ENCODE results near the gene CNNM4. TPM values are rescaled to one million over a fixed set of nuclear protein-coding genes. Genes with fewer than 3 reads are reported as not detected.

The CNNM4 gene
- total and polyA plus RNA-seq, 2 donors: 2.4 to 3.1 TPM

DNA sequence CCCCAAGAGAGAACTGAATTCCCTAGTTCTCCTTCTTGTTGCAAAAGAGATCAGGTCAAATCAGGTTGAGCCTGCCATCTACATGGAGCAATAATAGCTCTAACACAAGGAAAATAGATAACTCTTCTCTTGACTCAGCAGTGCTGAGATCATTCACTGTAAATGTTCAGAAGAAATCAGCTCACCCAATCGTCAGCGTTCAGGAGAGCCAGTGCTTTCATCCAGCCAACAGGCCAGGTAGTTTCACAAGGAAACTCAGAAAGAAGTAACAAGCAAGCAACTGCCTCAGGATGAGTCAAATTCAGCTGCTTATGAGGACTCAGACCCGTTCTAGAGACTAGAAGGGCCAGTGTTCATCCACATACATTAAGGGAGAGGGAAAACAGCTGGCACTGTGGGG is 26.8 kb upstream of the CNNM4 start:
- DNase-seq (ENCODE audit: low read depth in 6 of 9, low spot score in 9 of 9): no peak
- H3K27me3 ChIP-seq (ENCODE audit: control insufficient read depth in 2 of 2, insufficient read depth in 1 of 2, low read length in 1 of 2): no peaks in the 10 kb centered on the region
- H3K4me1 ChIP-seq (ENCODE audit: control insufficient read depth in 2 of 2, insufficient read depth in 2 of 2, low read length in 2 of 2): peaks cover 0 to 2% of the 10 kb centered on the region in 2 donors
- H3K4me3 ChIP-seq (ENCODE audit: low read length in 2 of 2): no peak overlapping the region
- peaks cover 47 to 72% of the 10 kb centered on the region in 2 donors for H3K36me3 ChIP-seq (ENCODE audit: control insufficient read depth in 2 of 2, insufficient read depth in 2 of 2, low read length in 1 of 2)
- no peak overlapping the region for H3K27ac ChIP-seq (ENCODE audit: low read depth in 1 of 2, low read length in 1 of 2)
- WGBS: 98% methylated on average over 3 of the region's 3 CpGs
- H3K9me3 ChIP-seq (ENCODE audit: control insufficient read depth in 2 of 2, insufficient read depth in 1 of 2, low read length in 1 of 2): no peaks in the 10 kb centered on the region

DNA sequence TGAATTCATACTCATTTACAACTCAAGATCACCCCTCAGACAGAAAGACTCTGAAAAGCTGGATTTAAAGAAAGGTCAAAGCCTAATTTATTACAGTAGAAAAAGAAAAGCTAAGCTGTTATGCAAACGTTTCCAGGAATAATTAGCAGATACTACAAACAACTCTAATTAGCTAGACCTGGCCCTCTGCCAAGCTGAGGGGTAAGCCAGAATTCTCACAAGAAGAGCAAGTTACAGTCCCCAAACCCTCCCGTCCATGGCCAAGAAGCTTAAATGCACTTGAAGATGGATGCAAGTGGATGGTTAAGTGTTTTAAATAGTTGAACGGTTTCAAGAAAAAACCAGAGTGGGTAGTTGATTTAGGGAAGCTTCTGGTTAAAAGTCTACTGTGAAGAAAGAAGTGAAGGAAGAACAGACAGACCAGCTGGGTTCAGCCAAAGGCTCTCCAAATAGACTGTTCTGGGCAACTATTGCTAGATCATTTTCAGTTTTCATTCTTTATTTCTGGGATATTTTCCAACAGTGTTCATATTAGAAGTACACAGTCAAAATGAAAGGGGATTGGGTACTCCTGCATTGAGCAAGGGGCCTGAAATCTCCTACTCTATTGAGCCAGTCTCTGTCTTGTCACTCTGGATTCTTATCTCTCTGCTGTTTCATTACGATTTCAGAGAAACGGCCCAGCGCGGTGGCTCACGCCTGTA is 25.7 kb upstream of the CNNM4 start:
- 96% methylated on average over 8 of the region's 8 CpGs for WGBS
- Histone ChIP-seq H3K4me3 (ENCODE audit: low read length in 2 of 2) (no peak overlapping the region), H3K27ac (ENCODE audit: low read depth in 1 of 2, low read length in 1 of 2) (no peak overlapping the region), H3K9me3 (ENCODE audit: control insufficient read depth in 2 of 2, insufficient read depth in 1 of 2, low read length in 1 of 2) (no peaks in the 10 kb centered on the region), H3K4me1 (ENCODE audit: control insufficient read depth in 2 of 2, insufficient read depth in 2 of 2, low read length in 2 of 2) (peaks cover 0 to 8% of the 10 kb centered on the region in 2 donors), H3K36me3 (ENCODE audit: control insufficient read depth in 2 of 2, insufficient read depth in 2 of 2, low read length in 1 of 2) (peaks cover 47 to 66% of the 10 kb centered on the region in 2 donors), H3K27me3 (ENCODE audit: control insufficient read depth in 2 of 2, insufficient read depth in 1 of 2, low read length in 1 of 2) (no peaks in the 10 kb centered on the region)
- no peak for DNase-seq (ENCODE audit: low read depth in 6 of 9, low spot score in 9 of 9)

DNA sequence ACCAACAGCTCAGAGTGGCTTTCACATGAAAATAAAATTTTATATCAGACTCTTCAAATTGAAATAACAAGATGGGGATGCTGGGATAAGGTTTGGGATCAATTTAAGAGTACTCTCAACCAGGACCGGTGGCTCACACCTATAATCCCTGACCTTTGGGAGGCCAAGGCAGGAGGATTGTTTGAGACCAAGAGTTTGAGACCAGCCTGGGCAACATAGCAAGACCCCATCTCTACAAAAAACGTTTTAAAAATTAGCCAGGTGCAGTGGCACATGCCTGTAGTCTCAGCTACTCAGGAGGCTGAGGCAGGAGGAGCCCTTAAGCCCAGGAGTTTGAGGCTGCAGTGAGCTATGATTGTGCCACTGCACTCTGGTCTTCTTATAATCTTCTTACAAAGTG is 23.5 kb upstream of the CNNM4 start:
- Histone ChIP-seq H3K4me1 (ENCODE audit: control insufficient read depth in 2 of 2, insufficient read depth in 2 of 2, low read length in 2 of 2) (peaks cover 0 to 8% of the 10 kb centered on the region in 2 donors), H3K36me3 (ENCODE audit: control insufficient read depth in 2 of 2, insufficient read depth in 2 of 2, low read length in 1 of 2) (peaks cover 31 to 46% of the 10 kb centered on the region in 2 donors), H3K9me3 (ENCODE audit: control insufficient read depth in 2 of 2, insufficient read depth in 1 of 2, low read length in 1 of 2) (no peaks in the 10 kb centered on the region), H3K27me3 (ENCODE audit: control insufficient read depth in 2 of 2, insufficient read depth in 1 of 2, low read length in 1 of 2) (no peaks in the 10 kb centered on the region), H3K4me3 (ENCODE audit: low read length in 2 of 2) (no peak overlapping the region), H3K27ac (ENCODE audit: low read depth in 1 of 2, low read length in 1 of 2) (no peak overlapping the region)
- WGBS: 95% methylated on average over 2 of the region's 2 CpGs
- DNase-seq (ENCODE audit: low read depth in 6 of 9, low spot score in 9 of 9): no peak

DNA sequence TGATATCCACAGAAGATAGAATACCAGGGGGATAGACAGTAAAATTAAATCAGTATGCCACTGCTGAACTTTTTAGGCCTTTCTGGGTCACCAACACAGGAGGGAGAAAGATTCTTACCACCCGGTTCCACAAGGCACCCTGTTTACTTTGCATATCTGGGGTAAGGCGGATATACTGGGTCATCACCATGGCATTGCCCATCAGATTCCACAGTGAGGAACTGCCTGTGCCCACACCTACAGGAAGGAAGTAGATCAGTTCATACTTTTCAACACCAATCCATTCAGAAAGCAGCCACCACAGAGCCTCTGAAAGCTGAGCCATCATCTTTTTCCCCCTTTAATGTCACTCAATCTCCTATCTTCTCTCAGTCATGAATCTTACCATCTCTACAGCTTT is 22.9 kb upstream of the CNNM4 start:
- H3K36me3 ChIP-seq (ENCODE audit: control insufficient read depth in 2 of 2, insufficient read depth in 2 of 2, low read length in 1 of 2): peaks cover 29 to 42% of the 10 kb centered on the region in 2 donors
- DNase-seq (ENCODE audit: low read depth in 6 of 9, low spot score in 9 of 9): no peak
- no peaks in the 10 kb centered on the region for H3K27me3 ChIP-seq (ENCODE audit: control insufficient read depth in 2 of 2, insufficient read depth in 1 of 2, low read length in 1 of 2)
- H3K4me3 ChIP-seq (ENCODE audit: low read length in 2 of 2): no peak overlapping the region
- H3K27ac ChIP-seq (ENCODE audit: low read depth in 1 of 2, low read length in 1 of 2): no peak overlapping the region
- 92% methylated on average over 2 of the region's 2 CpGs for WGBS
- peaks cover 0 to 8% of the 10 kb centered on the region in 2 donors for H3K4me1 ChIP-seq (ENCODE audit: control insufficient read depth in 2 of 2, insufficient read depth in 2 of 2, low read length in 2 of 2)
- H3K9me3 ChIP-seq (ENCODE audit: control insufficient read depth in 2 of 2, insufficient read depth in 1 of 2, low read length in 1 of 2): no peaks in the 10 kb centered on the region

DNA sequence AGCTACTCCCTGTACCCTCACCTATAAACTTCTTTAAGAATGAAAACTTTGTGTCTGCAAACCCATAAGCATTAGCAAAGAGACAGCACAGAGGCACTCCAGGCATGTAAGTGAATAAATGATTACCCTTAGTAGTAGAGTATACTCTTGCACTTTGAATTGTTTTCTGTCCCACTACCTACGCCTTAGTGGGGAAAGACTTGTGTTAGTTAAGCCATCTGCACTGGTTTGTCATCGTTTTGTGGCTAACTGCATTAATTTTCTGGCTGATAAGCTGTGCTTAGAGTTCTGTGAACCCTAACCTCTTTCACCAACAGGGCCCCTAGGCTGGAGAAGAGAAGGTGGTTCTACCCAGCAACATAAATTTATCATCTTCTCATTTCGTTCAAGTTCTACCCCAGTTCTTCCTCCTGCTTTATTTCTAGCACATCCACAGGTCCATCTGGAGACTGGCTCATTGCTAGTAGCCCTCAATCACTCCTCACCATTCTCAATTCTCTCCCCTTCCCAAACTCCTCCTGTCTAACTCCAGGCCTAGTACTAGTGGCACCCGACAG is 21.5 kb upstream of the CNNM4 start:
- WGBS: 43% methylated on average over 4 of the region's 4 CpGs
- no peaks in the 10 kb centered on the region for H3K9me3 ChIP-seq (ENCODE audit: control insufficient read depth in 2 of 2, insufficient read depth in 1 of 2, low read length in 1 of 2)
- H3K4me1 ChIP-seq (ENCODE audit: control insufficient read depth in 2 of 2, insufficient read depth in 2 of 2, low read length in 2 of 2): peaks cover 0 to 8% of the 10 kb centered on the region in 2 donors
- H3K27ac ChIP-seq (ENCODE audit: low read depth in 1 of 2, low read length in 1 of 2): peak overlapping the region in 1 of 2 donors; percentile 72
- DNase-seq (ENCODE audit: low read depth in 6 of 9, low spot score in 9 of 9): peak in 1 of 9 donors; percentile 6
- H3K27me3 ChIP-seq (ENCODE audit: control insufficient read depth in 2 of 2, insufficient read depth in 1 of 2, low read length in 1 of 2): no peaks in the 10 kb centered on the region
- peaks cover 16 to 29% of the 10 kb centered on the region in 2 donors for H3K36me3 ChIP-seq (ENCODE audit: control insufficient read depth in 2 of 2, insufficient read depth in 2 of 2, low read length in 1 of 2)
- H3K4me3 ChIP-seq (ENCODE audit: low read length in 2 of 2): peak overlapping the region; percentile 58 to 80

DNA sequence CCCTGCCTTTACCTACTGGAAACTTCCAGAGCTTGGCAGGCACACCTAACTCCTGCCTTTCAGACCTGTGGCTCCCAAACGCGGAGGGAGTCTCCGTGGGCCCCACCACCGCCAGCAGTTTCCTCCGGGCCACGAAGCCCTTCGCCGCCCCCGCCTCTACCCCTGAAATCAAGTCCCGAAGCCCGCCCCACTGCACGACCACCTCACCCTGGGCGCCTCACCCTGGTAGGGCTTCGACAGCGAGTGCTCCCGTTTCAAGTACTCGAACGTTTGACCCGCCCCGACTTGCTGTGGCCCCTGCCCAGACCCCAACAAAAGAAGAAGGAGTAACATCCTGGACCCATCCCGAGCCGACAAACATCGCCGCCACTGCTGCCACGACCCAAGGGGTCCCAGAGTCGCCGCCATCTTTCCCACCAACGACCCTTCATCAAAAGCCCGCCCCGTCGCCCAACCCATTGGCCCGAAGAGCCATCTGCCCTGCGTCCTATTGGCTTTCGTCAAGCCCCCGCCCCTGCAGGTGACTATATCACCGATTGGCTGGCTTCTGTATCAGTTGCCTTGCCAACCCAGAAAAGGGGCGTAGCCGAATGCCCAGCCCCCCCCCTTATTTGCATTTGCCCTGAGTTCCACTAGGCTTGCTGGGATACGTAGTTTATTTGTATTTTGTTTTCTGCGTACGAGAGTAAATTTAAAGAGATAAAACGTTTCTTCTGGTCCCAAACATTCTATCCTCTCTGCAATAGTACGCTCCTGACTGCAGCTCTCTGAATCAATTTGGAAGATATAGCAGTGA is 20.9 kb upstream of the CNNM4 start, which contains the start of gene LMAN2L:
Gene LMAN2L, minus strand, starts transcription at position 432 of the 796 bp plus-strand sequence. Its CDS starts 24 bp downstream, at position 408.
- H3K9me3 ChIP-seq (ENCODE audit: control insufficient read depth in 2 of 2, insufficient read depth in 1 of 2, low read length in 1 of 2): no peaks in the 10 kb centered on the region
- WGBS: under 1% methylated on average over 43 of the region's 43 CpGs
- peak within 1 kb of the TSS; percentile 58 to 80 for H3K4me3 ChIP-seq (ENCODE audit: low read length in 2 of 2)
- peak within 1 kb of the TSS; percentile 11 to 72 for H3K27ac ChIP-seq (ENCODE audit: low read depth in 1 of 2, low read length in 1 of 2)
- H3K27me3 ChIP-seq (ENCODE audit: control insufficient read depth in 2 of 2, insufficient read depth in 1 of 2, low read length in 1 of 2): no peaks in the 10 kb centered on the region
- H3K36me3 ChIP-seq (ENCODE audit: control insufficient read depth in 2 of 2, insufficient read depth in 2 of 2, low read length in 1 of 2): peaks cover 11 to 22% of the 10 kb centered on the region in 2 donors
- peak; percentile 91 to 99 (median 96) for DNase-seq (ENCODE audit: low read depth in 6 of 9, low spot score in 9 of 9)
- peaks cover 0 to 8% of the 10 kb centered on the region in 2 donors for H3K4me1 ChIP-seq (ENCODE audit: control insufficient read depth in 2 of 2, insufficient read depth in 2 of 2, low read length in 2 of 2)

DNA sequence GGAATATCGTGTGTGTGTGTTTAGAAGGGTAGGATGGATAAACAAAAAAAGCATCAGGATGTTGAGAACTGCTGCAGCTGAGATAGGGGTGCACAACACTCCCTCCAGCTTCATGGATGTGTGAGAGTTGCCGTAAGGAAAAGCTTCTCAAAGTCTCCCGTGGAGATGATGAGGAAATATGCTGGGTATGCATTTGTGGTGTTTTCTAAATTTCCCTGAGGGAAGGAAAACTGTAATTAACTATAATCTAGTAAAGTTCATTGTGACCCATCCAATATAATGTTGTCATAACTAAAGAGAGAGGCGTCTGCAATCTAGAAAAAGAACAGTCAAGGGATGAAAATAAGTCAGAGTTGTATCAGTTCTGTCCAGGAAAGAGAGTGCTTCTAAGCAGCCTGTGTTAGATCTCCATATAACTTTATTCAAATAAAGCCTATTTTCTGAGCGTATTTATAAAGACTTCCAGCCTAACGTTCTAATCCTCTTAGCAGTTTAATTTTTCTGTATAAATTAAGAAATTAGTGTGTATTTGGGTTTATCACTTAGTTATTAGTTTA is 13.6 kb upstream of the CNNM4 start:
- H3K27me3 ChIP-seq (ENCODE audit: control insufficient read depth in 2 of 2, insufficient read depth in 1 of 2, low read length in 1 of 2): no peaks in the 10 kb centered on the region
- no peaks in the 10 kb centered on the region for H3K36me3 ChIP-seq (ENCODE audit: control insufficient read depth in 2 of 2, insufficient read depth in 2 of 2, low read length in 1 of 2)
- WGBS: 95% methylated on average over 6 of the region's 6 CpGs
- H3K27ac ChIP-seq (ENCODE audit: low read depth in 1 of 2, low read length in 1 of 2): no peak overlapping the region
- H3K4me3 ChIP-seq (ENCODE audit: low read length in 2 of 2): no peak overlapping the region
- H3K4me1 ChIP-seq (ENCODE audit: control insufficient read depth in 2 of 2, insufficient read depth in 2 of 2, low read length in 2 of 2): no peaks in the 10 kb centered on the region
- H3K9me3 ChIP-seq (ENCODE audit: control insufficient read depth in 2 of 2, insufficient read depth in 1 of 2, low read length in 1 of 2): no peaks in the 10 kb centered on the region
- DNase-seq (ENCODE audit: low read depth in 6 of 9, low spot score in 9 of 9): no peak

DNA sequence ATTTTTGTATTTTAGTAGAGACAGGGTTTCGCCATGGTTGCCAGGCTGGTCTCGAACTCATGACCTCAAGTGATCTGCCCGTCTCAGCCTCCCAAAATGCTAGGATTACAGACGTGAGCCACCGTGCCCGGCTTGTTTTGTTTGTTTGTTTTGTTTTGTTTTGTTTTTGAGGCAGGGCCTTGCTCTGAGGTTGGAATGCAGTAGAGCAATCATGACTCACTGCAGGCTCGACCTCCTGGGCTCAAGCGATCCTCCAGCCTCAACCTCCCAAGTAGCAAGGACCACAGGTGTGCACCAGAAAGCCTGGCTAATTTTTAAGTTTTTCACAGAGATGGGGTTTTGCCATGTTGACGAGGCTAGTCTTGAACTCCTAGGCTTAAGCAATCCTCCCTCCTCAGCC is 8.9 kb upstream of the CNNM4 start:
- Histone ChIP-seq H3K27me3 (ENCODE audit: control insufficient read depth in 2 of 2, insufficient read depth in 1 of 2, low read length in 1 of 2) (no peaks in the 10 kb centered on the region), H3K36me3 (ENCODE audit: control insufficient read depth in 2 of 2, insufficient read depth in 2 of 2, low read length in 1 of 2) (no peaks in the 10 kb centered on the region), H3K4me3 (ENCODE audit: low read length in 2 of 2) (no peak overlapping the region), H3K27ac (ENCODE audit: low read depth in 1 of 2, low read length in 1 of 2) (no peak overlapping the region), H3K4me1 (ENCODE audit: control insufficient read depth in 2 of 2, insufficient read depth in 2 of 2, low read length in 2 of 2) (no peaks in the 10 kb centered on the region), H3K9me3 (ENCODE audit: control insufficient read depth in 2 of 2, insufficient read depth in 1 of 2, low read length in 1 of 2) (no peaks in the 10 kb centered on the region)
- DNase-seq (ENCODE audit: low read depth in 6 of 9, low spot score in 9 of 9): no peak
- 98% methylated on average over 9 of the region's 9 CpGs for WGBS
